HG03108 (cell line): ENCODE data around the gene NCAPG2.

Experiments
- ATAC-seq: cut with Tn5 transposase; IDR thresholded peaks from one replicate; pipeline ENCODE4 v1.9.1; 2021; ENCODE audit warnings: moderate library complexity; ENCODE audit not compliant: unreplicated experiment

The NCAPG2 gene

GRCh38 chr7:158583810-158584209 is 120.8 kb downstream of the NCAPG2 start:
- no peak for ATAC-seq

GRCh38 chr7:158583143-158583542 is 121.5 kb downstream of the NCAPG2 start:
- no peak for ATAC-seq

GRCh38 chr7:158582089-158582456 is 122.5 kb downstream of the NCAPG2 start:
- no peak for ATAC-seq

GRCh38 chr7:158581440-158582088 is 123.0 kb downstream of the NCAPG2 start:
- ATAC-seq = no peak
